Stomach (tissue), 9 donors: Measurements from ENCODE around the gene NCOA3. TPM values are rescaled to one million over a fixed set of nuclear protein-coding genes. Genes with fewer than 3 reads are reported as not detected.
"Not testable (repeated sequence)": the region's sequence is repeated elsewhere in the genome, so short reads cannot be mapped to it uniquely, and the experiment has no call there.

ENCODE experiments used
- DNase-seq, 2 donors: peaks; one replicate each; pipeline versions ENCODE4 v3.0.0 to v3.0.0-alpha.2; 2013 to 2019
- H3K27ac ChIP-seq, 5 donors: fragments of 200-600 bp in 4 of 5; sonication (generic) in 4 of 5; one replicate each; pipeline ENCODE4 v1.5.1; 2013 to 2019; ENCODE audit warnings: mild to moderate bottlenecking in 1 of 5, moderate library complexity in 1 of 5
- H3K27me3 ChIP-seq, 3 donors: fragments of 200-600 bp; sonication (generic); one replicate each; pipeline ENCODE4 v1.5.1; 2017 to 2019; ENCODE audit warnings: mixed run types in 1 of 3
- H3K36me3 ChIP-seq, 4 donors: fragments of 200-600 bp; sonication (generic); 1 replicate in 3 of 4; 2 replicates in 1 of 4; pipeline ENCODE4 v1.5.1; 2016 to 2019
- H3K4me1 ChIP-seq, 4 donors: fragments of 200-600 bp; sonication (generic); one replicate each; pipeline ENCODE4 v1.5.1; 2016 to 2019
- H3K4me3 ChIP-seq, 4 donors: fragments of 200-600 bp; sonication (generic) in 3 of 4; one replicate each; pipeline ENCODE4 v1.5.1; 2016 to 2019; ENCODE audit warnings: mild to moderate bottlenecking in 1 of 4
- H3K9me3 ChIP-seq, 4 donors: fragments of 200-600 bp; sonication (generic); one replicate each; pipeline ENCODE4 v1.5.1; 2016 to 2019
- CTCF ChIP-seq, 7 experiments: fragments of 450-650 bp in 4 of 7; fragments of 200-600 bp in 3 of 7; sonication (generic) in 3 of 7; IDR thresholded peaks; one replicate each; pipeline ENCODE4 v1.5.1; 2016 to 2019; ENCODE audit warnings: antibody characterized with exemption in 7 of 7, control low read depth in 2 of 7, mild to moderate bottlenecking in 1 of 7
- EP300 ChIP-seq: sonication (generic); formaldehyde crosslinking; IDR thresholded peaks from one replicate; pipeline ENCODE4 v1.6.1; 2017; ENCODE audit warnings: antibody characterized with exemption
- POLR2A ChIP-seq, 4 donors: fragments of 450-650 bp; IDR thresholded peaks; one replicate each; pipeline ENCODE4 v1.6.1; 2016; ENCODE audit warnings: antibody characterized with exemption in 4 of 4, control low read depth in 2 of 4, mild to moderate bottlenecking in 1 of 4, moderate library complexity in 1 of 4
- POLR2AphosphoS5 ChIP-seq, 3 donors: sonication (generic); formaldehyde crosslinking; IDR thresholded peaks; one replicate each; pipeline ENCODE4 v1.6.1; 2016; ENCODE audit warnings: antibody characterized with exemption in 3 of 3
- WGBS, 5 donors: extraction: QIAGEN DNeasy Blood & Tissue Kit in 3 of 5; methylation state at CpG; one replicate each; pipeline versions ENCODE4 v1.1.5 to v1.1.7; 2013 to 2018; 5-methylcytosine and 5-hydroxymethylcytosine counted together
- intact Hi-C: fragments of 100-400 bp; cut with DNase I; formaldehyde crosslinking; loops from one replicate; pipeline ENCODE4 v1.15.1; 2023; ENCODE audit warnings: low total_unique reads
- polyA plus RNA-seq, 3 donors: library from polyadenylated mRNA; stranded (reverse); fragments of 200-250 nt; gene quantifications; one replicate each; pipeline ENCODE4 v1.2.3, GENCODE V29; 2013
- total RNA-seq, 5 donors: library from RNA; depleted of rRNA; stranded (reverse); fragments of >200 nt; gene quantifications; one replicate each; pipeline versions ENCODE4 v1.1.0 to v1.2.3, GENCODE V29; 2014 to 2016
- donor health status: healthy with polysubstance abuse.
- donor health status: Bipolar disorder and iron deficiency.
- donor health status: healthy.

The NCOA3 gene
- total and polyA plus RNA-seq, 8 donors, result 4.1 to 60.8 (median 16.3) TPM

- WGBS, 5 donors, result 71 to 81% (median 75%) methylated on average over 9 of the region's 9 CpGs
- no peak for DNase-seq
- intact Hi-C loops, result no loop called here
These were observed 42.2 kb upstream of the NCOA3 start for GRCh38 chr20:47459344-47460073.

GRCh38 chr20:47460761-47461112 lies 41.0 kb upstream of the NCOA3 start:
- H3K27me3 ChIP-seq, DNase-seq, H3K9me3 ChIP-seq, H3K36me3 ChIP-seq, H3K27ac ChIP-seq, H3K4me3 ChIP-seq, intact Hi-C loops: not testable (repeated sequence)
- peaks cover 11 to 29% (median 15%) of the 10 kb centered on the region in 4 donors for H3K4me1 ChIP-seq
- 94 to 100% (median 98%) methylated on average over 6 of the region's 6 CpGs for WGBS, 5 donors

More at GRCh38 chr20:47459344-47460073, 42.2 kb upstream of the NCOA3 start:
- H3K36me3 ChIP-seq, result no peaks in the 10 kb centered on the region
- H3K27me3 ChIP-seq, result no peaks in the 10 kb centered on the region
- H3K4me1 ChIP-seq, result peaks cover 2 to 29% (median 11%) of the 10 kb centered on the region in 4 donors
- TF ChIP-seq POLR2AphosphoS5 (IDR thresholded peaks at IDR 0.05) (no peak), POLR2A (IDR thresholded peaks at IDR 0.05) (no peak), CTCF (IDR thresholded peaks at IDR 0.05) (no peak), EP300 (no peak)
- H3K4me3 ChIP-seq, result no peak overlapping the region
- H3K9me3 ChIP-seq, result no peaks in the 10 kb centered on the region
- H3K27ac ChIP-seq, result no peak overlapping the region

- no peaks in the 10 kb centered on the region for H3K9me3 ChIP-seq
- no peak overlapping the region for H3K27ac ChIP-seq
- H3K4me1 ChIP-seq, result peaks cover 11 to 25% (median 15%) of the 10 kb centered on the region in 4 donors
- H3K36me3 ChIP-seq, result no peaks in the 10 kb centered on the region
- DNase-seq, result no peak
- no peaks in the 10 kb centered on the region for H3K27me3 ChIP-seq
- TF ChIP-seq CTCF (IDR thresholded peaks at IDR 0.05), result no peak
- TF ChIP-seq EP300, result no peak
- no peak for TF ChIP-seq POLR2AphosphoS5 (IDR thresholded peaks at IDR 0.05)
- TF ChIP-seq POLR2A (IDR thresholded peaks at IDR 0.05), result no peak
- intact Hi-C loops, result no loop called here
- H3K4me3 ChIP-seq, result no peak overlapping the region
- WGBS, 5 donors, result 79 to 91% (median 86%) methylated on average over 5 of the region's 5 CpGs
These were observed 40.5 kb upstream of the NCOA3 start for GRCh38 chr20:47461120-47461685.

- H3K4me1 ChIP-seq, result peaks cover 11 to 22% (median 15%) of the 10 kb centered on the region in 4 donors
- WGBS, 5 donors, result 91 to 98% (median 97%) methylated on average over 5 of the region's 5 CpGs
- H3K9me3 ChIP-seq, DNase-seq, H3K36me3 ChIP-seq, H3K4me3 ChIP-seq, H3K27me3 ChIP-seq, intact Hi-C loops, H3K27ac ChIP-seq: not testable (repeated sequence)
These were observed 39.8 kb upstream of the NCOA3 start for GRCh38 chr20:47461906-47462305.

- peak overlapping the region; percentile 40 to 64 (median 55) for H3K27ac ChIP-seq
- peaks cover 11 to 40% (median 23%) of the 10 kb centered on the region in 4 donors for H3K4me1 ChIP-seq
- H3K4me3 ChIP-seq, result no peak overlapping the region
- no peaks in the 10 kb centered on the region for H3K36me3 ChIP-seq
- TF ChIP-seq CTCF (IDR thresholded peaks at IDR 0.05) (peak in 3 of 7 experiments; percentile 22 to 42 (median 42)), EP300 (no peak), POLR2A (IDR thresholded peaks at IDR 0.05) (no peak), POLR2AphosphoS5 (IDR thresholded peaks at IDR 0.05) (peak; percentile 4 to 90 (median 73))
- H3K27me3 ChIP-seq, result no peaks in the 10 kb centered on the region
- peak; percentile 59 to 87 for DNase-seq
- intact Hi-C loops, result no loop called here
- 38 to 44% (median 40%) methylated on average over 11 of the region's 11 CpGs for WGBS, 5 donors
- H3K9me3 ChIP-seq, result no peaks in the 10 kb centered on the region
These were observed 37.1 kb upstream of the NCOA3 start for GRCh38 chr20:47464380-47465101.
